NT2/D1 (cell line): ENCODE data around the gene MRPS34.

ENCODE experiments used
- SUZ12 ChIP-seq: IDR thresholded peaks from 2 replicates; pipeline ENCODE4 v1.6.1; 2011; ENCODE audit not compliant: insufficient read length, insufficient read depth; ENCODE audit errors: extremely low read depth
- YY1 ChIP-seq: IDR thresholded peaks from 2 replicates; pipeline ENCODE4 v1.6.1; 2011; ENCODE audit not compliant: insufficient read length, insufficient read depth
- ZNF274 ChIP-seq: IDR thresholded peaks from 2 replicates; pipeline ENCODE4 v1.6.1; 2011; ENCODE audit warnings: mild to moderate bottlenecking, low read depth, low read length

- TF ChIP-seq ZNF274: no peak
- no peak for TF ChIP-seq SUZ12
- TF ChIP-seq YY1: no peak
Measured at GRCh38 chr16:1793578-1794220, 20.8 kb upstream of the MRPS34 start, which contains the start of gene IGFALS.
